HG03103 (cell line): ENCODE data around the gene FPGT.
A peak's percentile ranks its signal among the peaks of the same experiment; 100 is the strongest.
"Not testable (repeated sequence)": the region's sequence is repeated elsewhere in the genome, so short reads cannot be mapped to it uniquely, and the experiment has no call there.

ENCODE experiments used
- ATAC-seq: cut with Tn5 transposase; IDR thresholded peaks from one replicate; pipeline ENCODE4 v1.9.1; 2021; ENCODE audit warnings: low read depth; ENCODE audit not compliant: unreplicated experiment

FPGT gene

DNA sequence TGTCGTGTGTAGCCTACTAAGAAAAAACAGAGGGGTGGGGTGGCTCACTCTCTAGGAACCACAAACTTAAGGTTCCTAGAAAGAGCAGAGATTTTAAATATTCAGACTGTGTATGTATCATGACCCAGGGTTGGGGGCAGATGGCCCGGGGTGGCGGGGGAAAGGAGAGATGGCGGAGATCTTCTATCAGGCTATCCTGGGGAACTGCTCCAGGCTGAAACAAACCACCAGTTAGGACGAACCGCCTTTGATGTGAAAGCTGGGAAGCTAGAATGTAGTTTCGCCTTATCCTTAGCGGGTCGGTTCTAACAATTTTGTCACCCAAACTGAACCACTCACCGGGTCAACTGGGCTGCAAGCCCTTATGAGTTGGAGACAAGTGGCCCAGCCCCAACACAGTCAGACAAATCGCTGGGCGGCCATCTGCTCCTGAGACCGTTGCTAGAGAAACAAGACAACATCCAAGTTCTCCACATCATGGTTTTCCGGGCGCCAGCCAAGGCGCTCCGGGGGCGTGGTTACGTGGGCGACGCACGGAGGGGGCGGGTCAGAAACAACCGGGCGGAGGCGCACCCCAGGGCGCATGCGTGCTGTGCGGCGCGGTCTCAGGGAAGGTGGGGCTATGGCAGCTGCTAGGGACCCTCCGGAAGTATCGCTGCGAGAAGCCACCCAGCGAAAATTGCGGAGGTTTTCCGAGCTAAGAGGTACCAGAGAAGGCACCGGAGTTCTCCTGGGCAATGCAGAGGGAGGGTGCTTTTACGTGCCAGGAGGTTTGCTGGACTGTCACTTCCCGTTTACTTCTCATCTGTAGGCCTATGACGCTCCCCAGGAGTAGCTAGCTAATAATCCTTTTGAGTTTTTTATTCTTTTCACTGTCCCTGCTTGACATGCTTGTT is at the start of gene FPGT, which contains the start of gene LRRIQ3:
Gene FPGT (plus strand): TSS at position 586 of the 896 bp plus-strand sequence. CDS start 37 bp downstream, at position 623.
Gene LRRIQ3 (minus strand): TSS at position 520 of the 896 bp plus-strand sequence. CDS start 14,492 bp downstream, outside the sequence.
- ATAC-seq, result peak; percentile 92

- no peak for ATAC-seq
Observed at GRCh38 chr1:74160046-74160445, 38.0 kb upstream of the FPGT start.

- no peak for ATAC-seq
Observed at GRCh38 chr1:74161497-74161896, 36.5 kb upstream of the FPGT start.

DNA sequence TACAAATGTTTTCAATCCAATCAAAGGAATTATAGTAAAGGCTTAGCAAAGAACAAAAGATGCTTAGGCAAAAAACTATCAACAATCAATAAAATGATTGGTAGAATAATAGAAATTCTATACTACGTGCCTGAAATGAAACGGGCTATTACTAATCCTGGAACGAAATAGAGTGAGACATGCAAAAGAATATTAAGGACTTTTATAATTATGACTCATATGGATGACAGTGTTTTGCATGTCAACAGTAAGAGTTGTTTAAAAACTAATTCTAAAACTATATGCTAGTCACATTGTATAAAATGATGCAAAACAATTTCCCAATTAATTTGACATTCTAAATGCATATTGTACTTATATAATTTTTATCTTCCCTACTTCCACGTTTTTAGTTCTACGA is 35.7 kb upstream of the FPGT start:
- no peak for ATAC-seq

- not testable (repeated sequence) for ATAC-seq
Observed at GRCh38 chr1:74174423-74174822, 23.6 kb upstream of the FPGT start.

DNA sequence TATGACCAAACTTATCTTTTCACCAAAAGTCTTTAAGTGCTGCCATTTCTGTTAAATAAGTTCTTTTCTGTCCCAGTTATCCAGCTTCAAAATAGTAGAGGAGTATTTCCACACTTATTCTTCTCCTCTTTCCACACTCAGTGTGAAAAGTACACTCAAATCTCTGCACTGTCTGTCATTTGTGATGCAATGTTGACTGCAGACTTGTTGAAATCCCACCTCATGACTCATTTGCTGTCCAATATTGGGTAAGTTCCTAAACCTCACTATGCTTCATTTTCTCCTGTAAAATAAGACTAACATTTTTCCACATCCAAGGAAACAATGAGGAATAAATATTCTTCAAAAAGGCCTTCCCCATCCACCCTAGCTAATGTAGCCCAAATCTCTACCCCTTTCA is 17.6 kb upstream of the FPGT start:
- ATAC-seq, result no peak

- ATAC-seq, result no peak
Observed at GRCh38 chr1:74193908-74194307, 4.1 kb upstream of the FPGT start.

DNA sequence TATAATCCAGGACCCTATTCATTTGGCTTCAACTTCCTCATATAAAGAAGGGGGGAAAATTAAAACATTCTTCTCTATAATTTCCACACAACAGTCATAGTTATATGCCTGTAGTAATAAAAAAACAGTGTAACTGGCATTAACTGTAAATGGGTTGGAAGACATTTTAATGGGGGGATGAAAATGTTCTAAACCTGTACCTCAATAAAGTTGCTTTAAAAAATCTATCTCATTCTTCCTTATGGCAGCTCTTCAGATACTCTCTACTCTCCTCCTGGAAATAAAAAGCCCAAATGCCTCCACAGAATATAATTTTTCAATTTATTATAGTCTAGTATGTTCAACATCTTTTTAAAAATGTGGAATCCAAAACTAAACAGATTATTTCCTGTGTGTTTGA is 2.7 kb upstream of the FPGT start:
- no peak for ATAC-seq

DNA sequence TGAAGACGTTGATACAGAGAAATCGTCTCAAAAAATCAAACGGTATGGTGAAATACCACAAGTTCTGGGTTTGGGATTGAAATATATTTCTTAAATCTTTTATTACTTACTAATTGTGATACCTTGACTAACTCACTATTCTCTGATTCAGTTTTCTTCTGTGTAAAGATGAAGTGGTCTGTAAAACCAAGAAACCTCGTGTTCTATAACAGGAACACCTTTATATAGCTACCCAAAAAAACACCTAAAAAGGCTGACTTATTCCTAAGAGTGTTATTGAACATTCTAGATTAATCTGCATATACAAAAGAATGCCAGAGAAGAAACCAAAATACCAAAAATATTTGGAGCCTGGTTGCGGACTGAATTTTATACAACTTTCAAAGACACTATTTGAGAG is 787 bp upstream of the FPGT start:
- no peak for ATAC-seq

GRCh38 chr1:74199504-74199903 is 1.5 kb downstream of the FPGT start:
- no peak for ATAC-seq

- no peak for ATAC-seq
Observed at GRCh38 chr1:74205266-74205665, 7.2 kb downstream of the FPGT start.

DNA sequence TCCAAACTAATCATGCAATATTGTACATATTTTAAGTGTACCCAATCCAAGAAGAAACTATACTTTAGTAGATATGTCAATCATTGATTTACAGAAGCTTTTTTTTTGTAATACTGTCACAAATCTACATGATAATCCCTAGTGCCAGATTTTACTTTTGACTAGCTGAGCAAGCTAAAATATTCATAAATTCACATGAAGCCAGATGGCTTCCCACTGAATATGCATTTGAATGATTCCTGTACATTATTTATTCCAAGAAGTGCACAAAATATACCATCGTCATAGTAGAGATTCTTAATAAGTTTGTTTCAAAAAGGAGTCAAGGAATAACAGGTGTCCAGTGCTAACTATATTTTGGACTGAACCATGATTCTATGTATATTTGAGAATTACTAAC is 17.2 kb downstream of the FPGT start:
- no peak for ATAC-seq

GRCh38 chr1:74222701-74223100 is 24.7 kb downstream of the FPGT start:
- ATAC-seq, result no peak

- ATAC-seq, result no peak
Observed at GRCh38 chr1:74223453-74223852, 25.4 kb downstream of the FPGT start.

DNA sequence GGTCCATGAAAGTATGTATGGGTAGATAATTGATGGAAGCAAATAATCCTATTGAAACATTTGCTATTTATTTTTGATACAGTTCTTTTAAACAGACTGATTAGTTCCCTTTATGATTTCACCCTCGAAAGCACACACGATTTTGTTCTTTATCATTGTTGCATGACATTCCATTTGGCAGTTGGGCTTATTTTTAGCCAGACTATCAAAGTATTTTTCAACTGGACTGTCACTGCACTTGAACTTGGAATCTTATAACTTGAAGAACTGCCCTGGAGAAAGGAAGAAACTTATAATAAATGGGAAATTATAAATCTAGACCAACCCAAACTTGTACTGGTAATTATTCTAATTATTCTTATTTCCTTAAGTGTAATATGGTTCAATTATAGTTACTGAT is 37.1 kb downstream of the FPGT start, which contains the start of gene TNNI3K:
Gene TNNI3K (plus strand): TSS at position 235 of the 400 bp plus-strand sequence. CDS start 65 bp downstream, at position 300.
- no peak for ATAC-seq

GRCh38 chr1:74236440-74236839 is 38.4 kb downstream of the FPGT start:
- ATAC-seq, result no peak

GRCh38 chr1:74237035-74237434 is 39.0 kb downstream of the FPGT start:
- no peak for ATAC-seq

GRCh38 chr1:74237787-74238186 is 39.7 kb downstream of the FPGT start:
- ATAC-seq, result no peak

DNA sequence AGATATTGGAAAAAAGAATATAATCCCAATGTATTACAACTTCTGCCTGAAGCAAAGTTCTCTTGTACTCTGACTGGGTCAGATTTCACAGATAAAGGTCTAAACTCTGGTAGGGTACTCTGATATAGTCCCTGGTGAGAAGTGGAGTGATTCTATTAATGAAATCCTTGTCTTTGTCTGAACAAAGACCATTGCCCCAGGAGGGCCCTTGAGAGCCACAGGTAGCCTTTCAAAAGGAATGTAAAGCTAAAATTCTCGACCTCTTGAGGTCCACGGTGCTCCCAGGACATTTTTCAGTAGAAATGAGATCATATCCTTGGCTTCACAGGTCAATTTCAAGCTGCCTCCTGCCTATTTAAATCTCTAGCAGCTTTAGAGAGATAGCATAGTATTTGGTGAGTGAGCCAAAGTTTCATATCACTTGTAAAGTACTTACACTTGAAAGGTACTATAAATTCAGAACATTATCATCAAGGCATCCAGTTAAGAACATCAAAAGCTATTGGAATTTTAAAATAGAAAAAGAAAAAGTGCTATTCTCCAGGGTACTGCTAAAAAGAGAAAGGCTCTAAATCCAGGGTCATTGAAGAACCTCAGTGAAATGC is 47.2 kb downstream of the FPGT start:
- no peak for ATAC-seq

- no peak for ATAC-seq
Observed at GRCh38 chr1:74246315-74246714, 48.3 kb downstream of the FPGT start.

- no peak for ATAC-seq
Observed at GRCh38 chr1:74247881-74248528, 50.0 kb downstream of the FPGT start.
